ENCODE results near the gene ST8SIA2. TPM values are rescaled to one million over a fixed set of nuclear protein-coding genes. Genes with fewer than 3 reads are reported as not detected.

Gene ST8SIA2
- total RNA-seq, 2 experiments from 2014 or later: not detected

GRCh38 chr15:92421976-92422375 lies 28.3 kb downstream of the ST8SIA2 start:
- Histone ChIP-seq H3K4me3 (ENCODE audit: low read length) (no peak overlapping the region), H3K4me1 (ENCODE audit: insufficient read depth, low read length) (no peaks in the 10 kb centered on the region), H3K9me3 (ENCODE audit: control insufficient read depth in 1 of 2, insufficient read depth in 1 of 2, low read length in 2 of 2) (no peaks in the 10 kb centered on the region), H3K36me3 (ENCODE audit: insufficient read depth, low read length) (no peaks in the 10 kb centered on the region), H3K27me3 (ENCODE audit: control insufficient read depth in 1 of 2, insufficient read depth in 2 of 2, low read length in 2 of 2) (peaks cover 6 to 25% of the 10 kb centered on the region in 2 experiments), H3K27ac (ENCODE audit: low read depth in 1 of 2, low read length in 2 of 2) (no peak overlapping the region)
- H3K4me3 Mint-ChIP-seq: no peak overlapping the region
- H3K4me1 Mint-ChIP-seq (ENCODE audit: low read depth): no peaks in the 10 kb centered on the region
- TF ChIP-seq CTCF (IDR thresholded peaks at IDR 0.05): no peak
- no peak for ATAC-seq (ENCODE audit: poor library complexity)
- no peak for DNase-seq
- intact Hi-C loops (cut with DNase I, micrococcal nuclease): no loop called here
- ChIA-PET POLR2A (no interaction called here), CTCF (no interaction called here)
- peaks cover 32% of the 10 kb centered on the region for H3K27me3 Mint-ChIP-seq
- H3K36me3 Mint-ChIP-seq (ENCODE audit: low read depth): no peaks in the 10 kb centered on the region
- no peak overlapping the region for H3K27ac Mint-ChIP-seq
- H3K9me3 Mint-ChIP-seq: no peaks in the 10 kb centered on the region

GRCh38 chr15:92425578-92426225 lies 32.0 kb downstream of the ST8SIA2 start:
- no peaks in the 10 kb centered on the region for H3K9me3 Mint-ChIP-seq
- H3K27me3 ChIP-seq (ENCODE audit: control insufficient read depth in 1 of 2, insufficient read depth in 2 of 2, low read length in 2 of 2): peaks cover 0 to 28% of the 10 kb centered on the region in 2 experiments
- no peak overlapping the region for H3K27ac ChIP-seq (ENCODE audit: low read depth in 1 of 2, low read length in 2 of 2)
- CTCF ChIA-PET: no interaction called here
- POLR2A ChIA-PET: no interaction called here
- H3K27ac Mint-ChIP-seq: no peak overlapping the region
- H3K36me3 Mint-ChIP-seq (ENCODE audit: low read depth): no peaks in the 10 kb centered on the region
- intact Hi-C loops (cut with DNase I, micrococcal nuclease): no loop called here
- no peaks in the 10 kb centered on the region for H3K36me3 ChIP-seq (ENCODE audit: insufficient read depth, low read length)
- DNase-seq (no peak), ATAC-seq (ENCODE audit: poor library complexity) (no peak)
- H3K9me3 ChIP-seq (ENCODE audit: control insufficient read depth in 1 of 2, insufficient read depth in 1 of 2, low read length in 2 of 2): no peaks in the 10 kb centered on the region
- no peak overlapping the region for H3K4me3 Mint-ChIP-seq
- H3K4me1 Mint-ChIP-seq (ENCODE audit: low read depth): no peaks in the 10 kb centered on the region
- H3K27me3 Mint-ChIP-seq: peaks cover 41% of the 10 kb centered on the region
- TF ChIP-seq CTCF (IDR thresholded peaks at IDR 0.05): no peak
- no peak overlapping the region for H3K4me3 ChIP-seq (ENCODE audit: low read length)
- no peaks in the 10 kb centered on the region for H3K4me1 ChIP-seq (ENCODE audit: insufficient read depth, low read length)

GRCh38 chr15:92429378-92430068 lies 35.8 kb downstream of the ST8SIA2 start:
- H3K27me3 Mint-ChIP-seq: peaks cover 33% of the 10 kb centered on the region
- Histone ChIP-seq H3K27me3 (ENCODE audit: control insufficient read depth in 1 of 2, insufficient read depth in 2 of 2, low read length in 2 of 2) (peaks cover 2 to 21% of the 10 kb centered on the region in 2 experiments), H3K4me3 (ENCODE audit: low read length) (no peak overlapping the region), H3K9me3 (ENCODE audit: control insufficient read depth in 1 of 2, insufficient read depth in 1 of 2, low read length in 2 of 2) (no peaks in the 10 kb centered on the region), H3K36me3 (ENCODE audit: insufficient read depth, low read length) (no peaks in the 10 kb centered on the region), H3K27ac (ENCODE audit: low read depth in 1 of 2, low read length in 2 of 2) (no peak overlapping the region), H3K4me1 (ENCODE audit: insufficient read depth, low read length) (no peaks in the 10 kb centered on the region)
- no peaks in the 10 kb centered on the region for H3K36me3 Mint-ChIP-seq (ENCODE audit: low read depth)
- H3K27ac Mint-ChIP-seq: no peak overlapping the region
- no peaks in the 10 kb centered on the region for H3K9me3 Mint-ChIP-seq
- intact Hi-C loops (cut with DNase I, micrococcal nuclease): no loop called here
- no peak for TF ChIP-seq CTCF (IDR thresholded peaks at IDR 0.05)
- DNase-seq (no peak), ATAC-seq (ENCODE audit: poor library complexity) (no peak)
- CTCF ChIA-PET: no interaction called here
- H3K4me1 Mint-ChIP-seq (ENCODE audit: low read depth): no peaks in the 10 kb centered on the region
- POLR2A ChIA-PET: no interaction called here
- no peak overlapping the region for H3K4me3 Mint-ChIP-seq

All from CD4-positive, alpha-beta T cell (primary cell).